ENCODE data around the gene SUSD4. TPM values are rescaled to one million over a fixed set of nuclear protein-coding genes. Genes with fewer than 3 reads are reported as not detected.

SUSD4 gene
- total RNA-seq, 1 experiment from 2014 or later, result 3.2 TPM

DNA sequence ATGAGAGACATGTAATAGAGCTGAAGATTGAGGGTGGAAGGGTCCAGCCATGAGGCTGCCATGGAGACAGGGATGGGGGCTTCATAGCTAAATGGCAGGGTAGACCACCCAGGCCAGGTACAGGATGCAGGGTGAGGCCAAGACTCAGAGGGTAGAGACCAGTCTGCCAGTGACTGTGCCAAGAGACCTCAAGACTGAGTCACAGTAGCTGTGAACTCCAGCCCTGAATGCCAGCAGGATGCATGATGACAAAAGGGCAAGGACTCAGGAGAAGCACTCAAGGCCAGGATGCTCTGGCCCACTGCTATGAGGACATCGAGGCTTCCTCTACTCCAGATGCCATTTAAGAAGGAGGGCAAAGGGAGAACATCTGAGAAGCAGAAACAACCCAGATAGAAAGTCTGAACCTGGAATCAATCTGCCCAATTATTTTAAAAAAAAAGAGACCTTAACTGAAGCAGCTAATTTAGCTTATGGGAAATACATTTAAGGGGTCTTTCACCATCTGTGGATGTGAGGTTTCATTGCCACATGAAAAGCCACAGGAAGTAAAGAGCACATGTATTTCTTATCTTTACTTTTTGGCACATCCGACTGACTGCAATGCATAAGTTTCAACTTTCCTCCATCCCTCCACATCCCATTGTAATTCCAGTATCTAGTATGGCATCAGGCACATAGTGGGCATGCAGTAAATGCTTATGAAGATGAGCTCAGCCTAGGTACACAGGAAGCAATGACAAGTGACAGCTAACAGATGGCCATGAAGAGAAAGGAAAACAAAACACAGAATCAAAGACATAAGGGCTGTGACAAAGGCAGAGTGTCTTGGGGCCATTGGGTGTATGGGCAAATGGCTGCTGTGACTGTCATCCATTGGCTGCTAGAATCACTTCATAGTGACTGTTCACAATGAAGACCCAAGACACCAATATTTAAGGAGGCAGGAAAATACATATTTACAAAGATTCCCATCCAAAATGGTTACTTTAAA, 40.2 kb downstream of the SUSD4 start:
- no peak for DNase-seq
- Histone ChIP-seq H3K4me1 (replicated peaks; ENCODE audit: insufficient read depth) (no peaks in the 10 kb centered on the region), H4K20me1 (ENCODE audit: insufficient read depth) (no peaks in the 10 kb centered on the region), H3K36me3 (ENCODE audit: low read depth) (no peaks in the 10 kb centered on the region), H3K9me2 (ENCODE audit: insufficient read depth) (no peaks in the 10 kb centered on the region), H3K27ac (no peak overlapping the region), H3K9me3 (ENCODE audit: insufficient read depth, low read depth) (no peaks in the 10 kb centered on the region; the same call in 1 of the 2 replicates), H3K4me2 (no peak overlapping the region), H2AFZ (no peak overlapping the region), H3K4me3 (no peak overlapping the region), H3K27me3 (ENCODE audit: insufficient read depth, low read depth) (no peaks in the 10 kb centered on the region; the same call in 1 of the 2 replicates), H3F3A (ENCODE audit: insufficient read depth, low read depth) (no peaks in the 10 kb centered on the region), H3K79me2 (ENCODE audit: low read depth) (no peaks in the 10 kb centered on the region)
- no peak for TF ChIP-seq CTCF (conservative IDR thresholded peaks at IDR 0.05)
- TF ChIP-seq EZH2 (IDR thresholded peaks at IDR 0.05; ENCODE audit: low read depth), result no peak
- POLR2A ChIA-PET (ENCODE audit: unreplicated experiment), result no interaction called here
- CTCF ChIA-PET, result no interaction called here
- intact Hi-C loops (cut with micrococcal nuclease; ENCODE audit: unreplicated experiment), result no loop called here
- BruUV-seq (replicated peaks), result no TSS peak

DNA sequence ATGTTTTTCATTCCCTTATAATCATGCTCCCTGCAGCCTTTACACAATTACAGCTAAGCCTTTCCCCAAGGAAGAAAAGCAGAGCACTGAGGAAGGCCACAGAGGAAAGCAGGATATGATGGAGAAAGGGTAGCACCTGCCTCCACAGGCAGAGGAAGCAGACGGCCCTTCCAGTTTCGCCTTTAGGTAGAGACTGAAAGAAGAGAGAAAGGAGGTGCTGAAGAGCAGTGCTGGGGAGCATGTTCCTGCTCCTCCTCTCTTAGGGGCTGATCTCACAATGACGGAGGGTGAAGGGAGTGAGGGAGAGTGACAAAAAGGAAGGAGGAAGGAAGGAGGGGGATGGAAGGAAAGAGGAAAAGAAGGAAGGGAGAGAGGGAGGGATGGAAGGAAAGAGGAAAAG, 41.1 kb downstream of the SUSD4 start:
- H2AFZ ChIP-seq, result no peak overlapping the region
- no peaks in the 10 kb centered on the region for H3K36me3 ChIP-seq (ENCODE audit: low read depth)
- no peaks in the 10 kb centered on the region for H3F3A ChIP-seq (ENCODE audit: insufficient read depth, low read depth)
- no peaks in the 10 kb centered on the region for H4K20me1 ChIP-seq (ENCODE audit: insufficient read depth)
- no peaks in the 10 kb centered on the region for H3K9me2 ChIP-seq (ENCODE audit: insufficient read depth)
- H3K27ac ChIP-seq, result no peak overlapping the region
- no peaks in the 10 kb centered on the region for H3K4me1 ChIP-seq (replicated peaks; ENCODE audit: insufficient read depth)
- no peak overlapping the region for H3K4me3 ChIP-seq
- no peaks in the 10 kb centered on the region; the same call in 1 of the 2 replicates for H3K9me3 ChIP-seq (ENCODE audit: insufficient read depth, low read depth)
- ChIA-PET CTCF (no interaction called here), POLR2A (ENCODE audit: unreplicated experiment) (no interaction called here)
- H3K27me3 ChIP-seq (ENCODE audit: insufficient read depth, low read depth), result no peaks in the 10 kb centered on the region; the same call in 1 of the 2 replicates
- intact Hi-C loops (cut with micrococcal nuclease; ENCODE audit: unreplicated experiment), result no loop called here
- no TSS peak for BruUV-seq (replicated peaks)
- no peak overlapping the region for H3K4me2 ChIP-seq
- DNase-seq, result no peak
- TF ChIP-seq EZH2 (IDR thresholded peaks at IDR 0.05; ENCODE audit: low read depth), result no peak
- no peak for TF ChIP-seq CTCF (conservative IDR thresholded peaks at IDR 0.05)
- no peaks in the 10 kb centered on the region for H3K79me2 ChIP-seq (ENCODE audit: low read depth)

DNA sequence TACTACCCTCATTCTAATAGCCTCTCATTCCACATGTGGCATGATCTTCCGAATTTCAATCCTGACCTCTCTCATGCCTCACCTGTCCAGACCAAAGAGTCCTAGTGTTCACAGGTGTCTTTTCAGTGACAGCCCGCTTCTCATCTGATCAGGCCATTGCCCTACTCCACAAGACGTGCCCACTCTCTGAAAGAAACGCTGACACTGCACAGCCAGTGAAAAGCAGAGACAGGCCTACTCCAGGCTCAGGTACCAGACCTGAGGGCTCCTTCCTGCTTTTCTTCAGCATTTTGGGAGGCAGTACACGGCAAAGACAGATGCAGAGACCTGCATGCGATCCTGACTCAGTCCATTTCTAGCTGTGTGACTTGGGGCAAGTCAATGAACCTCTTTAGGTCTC, 43.0 kb downstream of the SUSD4 start:
- intact Hi-C loops (cut with micrococcal nuclease; ENCODE audit: unreplicated experiment), result no loop called here
- Histone ChIP-seq H3K4me1 (replicated peaks; ENCODE audit: insufficient read depth) (no peaks in the 10 kb centered on the region), H3K9me2 (ENCODE audit: insufficient read depth) (no peaks in the 10 kb centered on the region), H3K4me2 (no peak overlapping the region), H3K79me2 (ENCODE audit: low read depth) (no peaks in the 10 kb centered on the region), H3K4me3 (no peak overlapping the region), H3K27me3 (ENCODE audit: insufficient read depth, low read depth) (no peaks in the 10 kb centered on the region; the same call in 1 of the 2 replicates), H3K9me3 (ENCODE audit: insufficient read depth, low read depth) (no peaks in the 10 kb centered on the region; the same call in 1 of the 2 replicates), H4K20me1 (ENCODE audit: insufficient read depth) (no peaks in the 10 kb centered on the region), H3F3A (ENCODE audit: insufficient read depth, low read depth) (no peaks in the 10 kb centered on the region), H3K36me3 (ENCODE audit: low read depth) (no peaks in the 10 kb centered on the region), H3K27ac (no peak overlapping the region), H2AFZ (no peak overlapping the region)
- no peak for DNase-seq
- POLR2A ChIA-PET (ENCODE audit: unreplicated experiment), result no interaction called here
- TF ChIP-seq EZH2 (IDR thresholded peaks at IDR 0.05; ENCODE audit: low read depth) (no peak), CTCF (conservative IDR thresholded peaks at IDR 0.05) (no peak)
- CTCF ChIA-PET, result no interaction called here
- no TSS peak for BruUV-seq (replicated peaks)

Data from PC-9 (cell line).